ENCODE results near the gene PFKL. TPM values are rescaled to one million over a fixed set of nuclear protein-coding genes. Genes with fewer than 3 reads are reported as not detected.

The PFKL gene
- total RNA-seq, 1 experiment from 2014 or later = 150 TPM

DNA sequence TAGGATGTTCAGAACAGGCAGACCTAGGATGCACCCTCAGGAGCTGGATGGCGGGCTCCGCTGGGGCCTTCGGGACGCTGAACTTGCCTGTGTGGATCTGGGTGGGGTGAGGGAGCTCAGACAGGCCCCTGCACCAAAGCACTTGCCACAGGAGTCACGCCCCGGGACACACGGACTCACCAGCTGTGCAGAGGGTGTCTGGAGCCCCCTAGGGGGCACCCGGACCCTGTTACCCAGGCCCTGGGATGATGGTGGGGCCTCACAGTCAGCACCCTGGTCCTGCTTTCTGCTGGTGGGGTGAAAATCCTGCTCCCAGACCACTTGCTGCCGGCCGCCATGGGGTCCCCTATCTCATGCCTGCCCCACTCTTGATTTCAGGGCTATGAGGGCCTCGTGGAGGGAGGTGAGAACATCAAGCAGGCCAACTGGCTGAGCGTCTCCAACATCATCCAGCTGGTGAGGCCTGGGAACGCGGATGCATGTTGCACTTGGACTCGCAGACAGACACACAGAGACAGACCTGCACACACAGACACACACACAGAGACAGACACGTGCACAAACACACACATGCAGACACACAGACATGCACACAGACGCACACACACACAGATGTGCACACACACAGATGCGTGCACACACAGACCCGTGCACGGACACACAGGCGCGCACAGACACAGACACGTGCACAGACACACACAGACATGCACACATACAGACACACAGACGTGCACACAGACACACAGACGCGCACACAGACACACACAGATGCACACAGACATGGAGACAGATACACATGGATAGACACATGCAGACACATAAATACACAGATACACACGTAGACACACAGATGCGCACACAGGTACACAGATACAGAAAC lies 11.0 kb downstream of the PFKL start:
- Histone ChIP-seq H3K36me3 (ENCODE audit: control insufficient read depth in 1 of 2, insufficient read depth in 2 of 2, low read length in 2 of 2) (peaks cover 7 to 15% of the 10 kb centered on the region in 2 experiments; a peak in 3 of 4 replicates), H3K4me1 (ENCODE audit: control insufficient read depth in 1 of 2, insufficient read depth in 2 of 2, low read length in 2 of 2) (no peaks in the 10 kb centered on the region), H3K9me2 (ENCODE audit: insufficient read depth) (no peaks in the 10 kb centered on the region), H3K4me3 (replicated peaks in 1 of 2; ENCODE audit: low read depth in 1 of 2, low read length in 2 of 2) (no peak overlapping the region), H3K79me2 (ENCODE audit: insufficient read depth, low read length) (peaks cover 6% of the 10 kb centered on the region; the same call in 1 of the 2 replicates), H3K27ac (ENCODE audit: low read depth, low read length) (no peak overlapping the region), H3K9ac (ENCODE audit: low read length) (no peak overlapping the region), H4K20me1 (ENCODE audit: insufficient read depth) (no peaks in the 10 kb centered on the region), H3K9me3 (ENCODE audit: control insufficient read depth in 1 of 2, insufficient read depth in 1 of 2, low read depth in 1 of 2, low read length in 2 of 2) (no peaks in the 10 kb centered on the region), H3K4me2 (ENCODE audit: low read length) (no peak overlapping the region), H2AFZ (ENCODE audit: low read depth, low read length, poor library complexity, severe bottlenecking) (no peak overlapping the region), H3K27me3 (ENCODE audit: insufficient read depth, low read length) (no peaks in the 10 kb centered on the region)
- ChIA-PET RAD21 (ENCODE audit: low non-redundant PET in 1 of 2, low total read pairs in 2 of 2, uncharacterized antibody in 2 of 2, unreplicated experiment in 2 of 2) (no interaction called here), POLR2A (no interaction called here), CTCF (no interaction called here)
- ATAC-seq (no peak), DNase-seq (ENCODE audit: low read depth, low spot score) (no peak)
- BruUV-seq (replicated peaks) = no TSS peak
- intact Hi-C loops (cut with micrococcal nuclease) = no loop called here
- TF ChIP-seq ZNF274 (IDR thresholded peaks at IDR 0.05; ENCODE audit: low read depth, low read length) = no peak
- no peak for TF ChIP-seq POLR2AphosphoS5 (IDR thresholded peaks at IDR 0.05; ENCODE audit: low read depth, low read length)
- no peak for TF ChIP-seq REST (IDR thresholded peaks at IDR 0.05; ENCODE audit: low read depth)
- TF ChIP-seq SRF (IDR thresholded peaks at IDR 0.05; ENCODE audit: low read depth) = no peak
- TF ChIP-seq, protein P1, sequence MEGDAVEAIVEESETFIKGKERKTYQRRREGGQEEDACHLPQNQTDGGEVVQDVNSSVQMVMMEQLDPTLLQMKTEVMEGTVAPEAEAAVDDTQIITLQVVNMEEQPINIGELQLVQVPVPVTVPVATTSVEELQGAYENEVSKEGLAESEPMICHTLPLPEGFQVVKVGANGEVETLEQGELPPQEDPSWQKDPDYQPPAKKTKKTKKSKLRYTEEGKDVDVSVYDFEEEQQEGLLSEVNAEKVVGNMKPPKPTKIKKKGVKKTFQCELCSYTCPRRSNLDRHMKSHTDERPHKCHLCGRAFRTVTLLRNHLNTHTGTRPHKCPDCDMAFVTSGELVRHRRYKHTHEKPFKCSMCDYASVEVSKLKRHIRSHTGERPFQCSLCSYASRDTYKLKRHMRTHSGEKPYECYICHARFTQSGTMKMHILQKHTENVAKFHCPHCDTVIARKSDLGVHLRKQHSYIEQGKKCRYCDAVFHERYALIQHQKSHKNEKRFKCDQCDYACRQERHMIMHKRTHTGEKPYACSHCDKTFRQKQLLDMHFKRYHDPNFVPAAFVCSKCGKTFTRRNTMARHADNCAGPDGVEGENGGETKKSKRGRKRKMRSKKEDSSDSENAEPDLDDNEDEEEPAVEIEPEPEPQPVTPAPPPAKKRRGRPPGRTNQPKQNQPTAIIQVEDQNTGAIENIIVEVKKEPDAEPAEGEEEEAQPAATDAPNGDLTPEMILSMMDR (IDR thresholded peaks at IDR 0.05 in 2 of 3, conservative IDR thresholded peaks at IDR 0.05 in 1 of 3; ENCODE audit: borderline replicate concordance in 1 of 3, insufficient read depth in 1 of 3, low read depth in 2 of 3, low read length in 2 of 3) = no peak
- TF ChIP-seq CEBPB (IDR thresholded peaks at IDR 0.05; ENCODE audit: low read depth) = no peak
- TF ChIP-seq TCF7L2 (IDR thresholded peaks at IDR 0.05; ENCODE audit: borderline replicate concordance, extremely low read depth, insufficient read depth, insufficient read length) = no peak
- no peak for TF ChIP-seq FOSL1 (IDR thresholded peaks at IDR 0.05; ENCODE audit: low read depth)
- TF ChIP-seq, protein P2, sequence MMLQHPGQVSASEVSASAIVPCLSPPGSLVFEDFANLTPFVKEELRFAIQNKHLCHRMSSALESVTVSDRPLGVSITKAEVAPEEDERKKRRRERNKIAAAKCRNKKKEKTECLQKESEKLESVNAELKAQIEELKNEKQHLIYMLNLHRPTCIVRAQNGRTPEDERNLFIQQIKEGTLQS (IDR thresholded peaks at IDR 0.05) = no peak
- no peak for TF ChIP-seq ZFX (IDR thresholded peaks at IDR 0.05)
- no peak for TF ChIP-seq EGR1 (IDR thresholded peaks at IDR 0.05; ENCODE audit: low read depth)
- no peak for TF ChIP-seq CBX3 (IDR thresholded peaks at IDR 0.05; ENCODE audit: low read depth)
- no peak for TF ChIP-seq SIN3A (IDR thresholded peaks at IDR 0.05; ENCODE audit: low read depth)
- TF ChIP-seq POLR2A (IDR thresholded peaks at IDR 0.05; ENCODE audit: borderline replicate concordance, extremely low read depth, insufficient read depth, insufficient read length) = no peak
- no peak for TF ChIP-seq RAD21 (IDR thresholded peaks at IDR 0.05; ENCODE audit: low read depth)
- TF ChIP-seq MAX (IDR thresholded peaks at IDR 0.05) = no peak
- no peak for TF ChIP-seq EZH2phosphoT487 (IDR thresholded peaks at IDR 0.05; ENCODE audit: borderline replicate concordance)
- no peak for TF ChIP-seq ZBTB33 (IDR thresholded peaks at IDR 0.05; ENCODE audit: extremely low read depth, insufficient replicate concordance, low read length)
- TF ChIP-seq ELF1 (IDR thresholded peaks at IDR 0.05; ENCODE audit: borderline replicate concordance, low read depth) = no peak

Measured in HCT116 (cell line).